ENCODE measurements around the gene LST1.

Gene LST1

GRCh38 chr6:31560697-31561058, 25.4 kb upstream of the LST1 start:
- DNase-seq, result no peak

- no peak for DNase-seq
These were observed 18.3 kb upstream of the LST1 start for GRCh38 chr6:31567531-31568370.

- DNase-seq, result peak; percentile 77
These were observed 17.5 kb upstream of the LST1 start for GRCh38 chr6:31568537-31568961.

GRCh38 chr6:31569861-31570536, 16.1 kb upstream of the LST1 start:
- DNase-seq, result no peak

- DNase-seq, result peak; percentile 80
These were observed 13.8 kb upstream of the LST1 start, which contains the start of gene LTA for GRCh38 chr6:31572041-31572911. LTA (plus strand) TSS chr6:31572289; CDS start chr6:31572743, 454 bp downstream.

- no peak for DNase-seq
These were observed 12.6 kb upstream of the LST1 start for GRCh38 chr6:31573239-31574105.

GRCh38 chr6:31574106-31575061, 11.7 kb upstream of the LST1 start:
- peak; percentile 46 for DNase-seq

- DNase-seq, result peak; percentile 82
These were observed 10.7 kb upstream of the LST1 start, which contains the start of gene TNF for GRCh38 chr6:31575335-31575901. TNF (plus strand) TSS chr6:31575565; CDS start chr6:31575742, 177 bp downstream.

GRCh38 chr6:31575952-31576685, 10.0 kb upstream of the LST1 start:
- no peak for DNase-seq

GRCh38 chr6:31576897-31577578, 9.0 kb upstream of the LST1 start:
- DNase-seq, result peak; percentile 37

GRCh38 chr6:31577579-31577966, 8.5 kb upstream of the LST1 start:
- no peak for DNase-seq

GRCh38 chr6:31578184-31579118, 7.6 kb upstream of the LST1 start:
- DNase-seq, result no peak

- DNase-seq, result no peak
These were observed 7.0 kb upstream of the LST1 start for GRCh38 chr6:31579119-31579505.

- DNase-seq, result peak; percentile 22
These were observed 6.3 kb upstream of the LST1 start for GRCh38 chr6:31579546-31580437.

GRCh38 chr6:31580438-31580740, 5.7 kb upstream of the LST1 start:
- no peak for DNase-seq

- peak; percentile 82 for DNase-seq
These were observed 5.2 kb upstream of the LST1 start for GRCh38 chr6:31580807-31581433.
